Stomach (tissue), 4 donors: ENCODE measurements around the gene UNC79.

Source experiments
- POLR2A ChIP-seq, 4 donors: fragments of 450-650 bp; IDR thresholded peaks; one replicate each; pipeline ENCODE4 v1.6.1; 2016; ENCODE audit warnings: antibody characterized with exemption in 4 of 4, control low read depth in 2 of 4, mild to moderate bottlenecking in 1 of 4, moderate library complexity in 1 of 4
- POLR2AphosphoS5 ChIP-seq, 3 donors: sonication (generic); formaldehyde crosslinking; IDR thresholded peaks; one replicate each; pipeline ENCODE4 v1.6.1; 2016; ENCODE audit warnings: antibody characterized with exemption in 3 of 3
- TF ChIP-seq, protein P1 (sequence below), 7 experiments: fragments of 450-650 bp in 4 of 7; fragments of 200-600 bp in 3 of 7; sonication (generic) in 3 of 7; IDR thresholded peaks; one replicate each; pipeline ENCODE4 v1.5.1; 2016 to 2019; ENCODE audit warnings: antibody characterized with exemption in 7 of 7, control low read depth in 2 of 7, mild to moderate bottlenecking in 1 of 7

DNA sequence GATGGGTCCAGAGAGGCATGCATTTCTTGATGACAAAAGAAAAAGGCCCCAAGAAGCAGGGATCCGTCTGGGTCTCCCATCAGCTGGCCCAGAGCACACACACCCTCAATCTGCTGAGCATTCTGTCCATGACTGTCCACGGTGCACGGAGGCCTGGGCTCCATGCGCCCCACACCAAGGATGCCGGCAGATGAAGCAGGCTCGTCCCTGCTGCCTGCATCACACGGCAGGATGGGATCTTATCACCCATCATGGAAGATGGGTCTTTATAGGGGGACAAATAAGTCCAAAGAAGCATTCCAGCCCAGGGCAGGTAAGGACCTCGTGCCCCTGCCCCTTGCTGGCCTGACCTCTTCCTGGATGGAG lies 297.9 kb downstream of the UNC79 start:
- no peak for TF ChIP-seq POLR2A (IDR thresholded peaks at IDR 0.05)
- TF ChIP-seq, protein P1, sequence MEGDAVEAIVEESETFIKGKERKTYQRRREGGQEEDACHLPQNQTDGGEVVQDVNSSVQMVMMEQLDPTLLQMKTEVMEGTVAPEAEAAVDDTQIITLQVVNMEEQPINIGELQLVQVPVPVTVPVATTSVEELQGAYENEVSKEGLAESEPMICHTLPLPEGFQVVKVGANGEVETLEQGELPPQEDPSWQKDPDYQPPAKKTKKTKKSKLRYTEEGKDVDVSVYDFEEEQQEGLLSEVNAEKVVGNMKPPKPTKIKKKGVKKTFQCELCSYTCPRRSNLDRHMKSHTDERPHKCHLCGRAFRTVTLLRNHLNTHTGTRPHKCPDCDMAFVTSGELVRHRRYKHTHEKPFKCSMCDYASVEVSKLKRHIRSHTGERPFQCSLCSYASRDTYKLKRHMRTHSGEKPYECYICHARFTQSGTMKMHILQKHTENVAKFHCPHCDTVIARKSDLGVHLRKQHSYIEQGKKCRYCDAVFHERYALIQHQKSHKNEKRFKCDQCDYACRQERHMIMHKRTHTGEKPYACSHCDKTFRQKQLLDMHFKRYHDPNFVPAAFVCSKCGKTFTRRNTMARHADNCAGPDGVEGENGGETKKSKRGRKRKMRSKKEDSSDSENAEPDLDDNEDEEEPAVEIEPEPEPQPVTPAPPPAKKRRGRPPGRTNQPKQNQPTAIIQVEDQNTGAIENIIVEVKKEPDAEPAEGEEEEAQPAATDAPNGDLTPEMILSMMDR (IDR thresholded peaks at IDR 0.05), result no peak
- TF ChIP-seq POLR2AphosphoS5 (IDR thresholded peaks at IDR 0.05), result no peak
